Osteoblast (primary cell): ENCODE measurements around the gene ARHGAP29. TPM values are rescaled to one million over a fixed set of nuclear protein-coding genes. Genes with fewer than 3 reads are reported as not detected.

ENCODE experiments used
- DNase-seq: peaks from one replicate; pipeline ENCODE4 v3.0.0; 2011; ENCODE audit warnings: low spot score, mixed read lengths; ENCODE audit not compliant: insufficient read length; ENCODE audit errors: missing footprints
- H2AFZ ChIP-seq: 2 replicates; pipeline ENCODE4 v1.6.0; 2011; ENCODE audit warnings: mild to moderate bottlenecking, low read length
- H3K27ac ChIP-seq: 2 replicates; pipeline ENCODE4 v1.5.1; 2011; ENCODE audit warnings: mild to moderate bottlenecking, low read depth, low read length, moderate library complexity
- H3K27me3 ChIP-seq: 2 replicates; pipeline ENCODE4 v1.6.0; 2012; ENCODE audit warnings: mild to moderate bottlenecking, control low read depth, inconsistent platforms, low read length, moderate library complexity; ENCODE audit not compliant: insufficient read depth
- H3K36me3 ChIP-seq: 2 replicates; pipeline ENCODE4 v1.5.1; 2011; ENCODE audit warnings: mild to moderate bottlenecking, low read length, control low read depth, moderate library complexity; ENCODE audit not compliant: insufficient read depth
- H3K4me1 ChIP-seq: 2 replicates; pipeline ENCODE4 v1.5.1; 2011; ENCODE audit warnings: mild to moderate bottlenecking, low read length, control low read depth, moderate library complexity; ENCODE audit not compliant: insufficient read depth
- H3K4me2 ChIP-seq: 2 replicates; pipeline ENCODE4 v1.6.0; 2011; ENCODE audit warnings: mild to moderate bottlenecking, low read length; ENCODE audit not compliant: insufficient read depth
- H3K4me3 ChIP-seq: fragments of 200-600 bp; sonication (generic); 3 replicates; pipeline ENCODE4 v1.5.1; 2012; ENCODE audit warnings: mild to moderate bottlenecking, low read length, inconsistent platforms; ENCODE audit not compliant: insufficient read depth
- H3K79me2 ChIP-seq: 2 replicates; pipeline ENCODE4 v1.6.0; 2012; ENCODE audit warnings: mild to moderate bottlenecking, low read length, control low read depth, inconsistent platforms; ENCODE audit not compliant: insufficient read depth
- H3K9me3 ChIP-seq: 2 replicates; pipeline ENCODE4 v1.5.1; 2011; ENCODE audit warnings: low read depth, low read length, control low read depth
- H4K20me1 ChIP-seq: 2 replicates; pipeline ENCODE4 v1.6.0; 2012; ENCODE audit warnings: mild to moderate bottlenecking, low read length, control low read depth; ENCODE audit not compliant: insufficient read depth
- total RNA-seq: library from RNA; depleted of rRNA; stranded (reverse); fragments of >200 nt; gene quantifications from 2 replicates; pipeline ENCODE4 v1.2.3, GENCODE V29; 2012
- TF ChIP-seq, protein P1 (sequence below): IDR thresholded peaks from 2 replicates; pipeline ENCODE4 v1.5.1; 2011; ENCODE audit warnings: mild to moderate bottlenecking, low read depth, low read length, moderate library complexity; ENCODE audit errors: extremely low read depth

ARHGAP29 gene
- total RNA-seq, 1 donor: 17.0 TPM

GRCh38 chr1:94239796-94240195 is 2.4 kb upstream of the ARHGAP29 start:
- no peaks in the 10 kb centered on the region for H3K9me3 ChIP-seq
- H4K20me1 ChIP-seq: peaks cover 8% of the 10 kb centered on the region
- H3K4me1 ChIP-seq: peaks cover 28% of the 10 kb centered on the region
- no peak overlapping the region for H3K4me3 ChIP-seq
- H3K4me2 ChIP-seq: peak overlapping the region; percentile 89
- no peak overlapping the region for H2AFZ ChIP-seq
- TF ChIP-seq, protein P1, sequence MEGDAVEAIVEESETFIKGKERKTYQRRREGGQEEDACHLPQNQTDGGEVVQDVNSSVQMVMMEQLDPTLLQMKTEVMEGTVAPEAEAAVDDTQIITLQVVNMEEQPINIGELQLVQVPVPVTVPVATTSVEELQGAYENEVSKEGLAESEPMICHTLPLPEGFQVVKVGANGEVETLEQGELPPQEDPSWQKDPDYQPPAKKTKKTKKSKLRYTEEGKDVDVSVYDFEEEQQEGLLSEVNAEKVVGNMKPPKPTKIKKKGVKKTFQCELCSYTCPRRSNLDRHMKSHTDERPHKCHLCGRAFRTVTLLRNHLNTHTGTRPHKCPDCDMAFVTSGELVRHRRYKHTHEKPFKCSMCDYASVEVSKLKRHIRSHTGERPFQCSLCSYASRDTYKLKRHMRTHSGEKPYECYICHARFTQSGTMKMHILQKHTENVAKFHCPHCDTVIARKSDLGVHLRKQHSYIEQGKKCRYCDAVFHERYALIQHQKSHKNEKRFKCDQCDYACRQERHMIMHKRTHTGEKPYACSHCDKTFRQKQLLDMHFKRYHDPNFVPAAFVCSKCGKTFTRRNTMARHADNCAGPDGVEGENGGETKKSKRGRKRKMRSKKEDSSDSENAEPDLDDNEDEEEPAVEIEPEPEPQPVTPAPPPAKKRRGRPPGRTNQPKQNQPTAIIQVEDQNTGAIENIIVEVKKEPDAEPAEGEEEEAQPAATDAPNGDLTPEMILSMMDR: no peak
- H3K27me3 ChIP-seq: no peaks in the 10 kb centered on the region
- DNase-seq: peak; percentile 55
- peak overlapping the region; percentile 30 for H3K27ac ChIP-seq
- peaks cover 94% of the 10 kb centered on the region for H3K79me2 ChIP-seq
- no peaks in the 10 kb centered on the region for H3K36me3 ChIP-seq

DNA sequence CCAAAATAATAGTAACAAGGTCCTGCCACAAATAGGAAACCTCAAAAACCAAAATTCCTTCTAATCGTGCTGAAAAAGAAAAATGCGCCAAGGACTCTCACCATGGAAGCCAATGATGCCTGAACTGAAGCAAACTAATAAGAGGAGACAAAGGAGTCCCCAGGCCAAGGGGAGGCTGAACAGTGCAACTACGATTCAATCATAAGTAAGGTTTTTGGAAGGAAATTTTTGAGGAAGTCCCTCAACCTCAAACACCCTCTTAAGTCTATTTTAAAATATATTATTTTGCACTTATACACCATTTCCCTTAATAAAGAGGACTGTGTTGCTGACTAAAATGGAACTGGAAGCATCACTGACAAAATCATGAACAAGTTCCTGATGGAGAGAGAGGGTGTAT is 1.7 kb upstream of the ARHGAP29 start:
- TF ChIP-seq, protein P1: no peak
- H3K9me3 ChIP-seq: no peaks in the 10 kb centered on the region
- peaks cover 31% of the 10 kb centered on the region for H3K4me1 ChIP-seq
- H3K36me3 ChIP-seq: no peaks in the 10 kb centered on the region
- H3K79me2 ChIP-seq: peaks cover 94% of the 10 kb centered on the region
- H2AFZ ChIP-seq: no peak overlapping the region
- no peak for DNase-seq
- H3K4me2 ChIP-seq: peak overlapping the region; percentile 89
- H3K27ac ChIP-seq: no peak overlapping the region
- H3K4me3 ChIP-seq: no peak overlapping the region
- H4K20me1 ChIP-seq: peaks cover 8% of the 10 kb centered on the region
- no peaks in the 10 kb centered on the region for H3K27me3 ChIP-seq

GRCh38 chr1:94236630-94237290 is 624 bp downstream of the ARHGAP29 start:
- Histone ChIP-seq H3K27me3 (no peaks in the 10 kb centered on the region), H3K9me3 (no peaks in the 10 kb centered on the region), H3K27ac (peak overlapping the region; percentile 93), H3K79me2 (peaks cover 97% of the 10 kb centered on the region), H3K4me2 (peak overlapping the region; percentile 89), H3K4me1 (peaks cover 40% of the 10 kb centered on the region), H3K36me3 (no peaks in the 10 kb centered on the region), H4K20me1 (peaks cover 18% of the 10 kb centered on the region), H2AFZ (peak overlapping the region; percentile 74), H3K4me3 (peak overlapping the region; percentile 95)
- TF ChIP-seq, protein P1: peak; percentile 18
- peak; percentile 58 for DNase-seq

- peak; percentile 90 for DNase-seq
- Histone ChIP-seq H3K4me2 (peak overlapping the region; percentile 89), H3K9me3 (no peaks in the 10 kb centered on the region), H3K27ac (peak overlapping the region; percentile 93), H3K4me3 (peak overlapping the region; percentile 95), H4K20me1 (peaks cover 25% of the 10 kb centered on the region), H3K79me2 (peaks cover 100% of the 10 kb centered on the region), H3K4me1 (peaks cover 46% of the 10 kb centered on the region), H3K36me3 (no peaks in the 10 kb centered on the region), H3K27me3 (no peaks in the 10 kb centered on the region), H2AFZ (no peak overlapping the region)
- TF ChIP-seq, protein P1: no peak
Observed at GRCh38 chr1:94236013-94236491, 1.3 kb downstream of the ARHGAP29 start.
